Adrenal gland (tissue), 12 donors: Measurements from ENCODE around the gene C12orf76. TPM values are rescaled to one million over a fixed set of nuclear protein-coding genes. Genes with fewer than 3 reads are reported as not detected.
A peak's percentile ranks its signal among the peaks of the same experiment; 100 is the strongest.

Experiments used
- DNase-seq, 7 donors: peaks; one replicate each; pipeline ENCODE4 v3.0.0-alpha.2; 2019 to 2020
- H3K27ac ChIP-seq, 5 donors: fragments of 200-600 bp; sonication (generic) in 4 of 5; 1 replicate in 3 of 5; 2 replicates in 2 of 5; pipeline versions ENCODE4 v1.5.1 to v1.8.0; 2016 to 2020; ENCODE audit warnings: mild to moderate bottlenecking in 1 of 5
- H3K27me3 ChIP-seq: fragments of 200-600 bp; 2 replicates; pipeline ENCODE4 v1.8.0; 2021
- H3K36me3 ChIP-seq, 2 donors: fragments of 200-600 bp; replicated peaks in 1 of 2; 1 replicate in 1 of 2; 2 replicates in 1 of 2; pipeline versions ENCODE4 v1.5.1 to v1.8.0; 2018 to 2022
- H3K4me1 ChIP-seq, 2 donors: fragments of 200-600 bp; replicated peaks in 1 of 2; 1 replicate in 1 of 2; 2 replicates in 1 of 2; pipeline versions ENCODE4 v1.5.1 to v1.8.0; 2018 to 2021
- H3K4me3 ChIP-seq, 4 donors: fragments of 200-600 bp; sonication (generic) in 3 of 4; one replicate each; pipeline ENCODE4 v1.5.1; 2016 to 2018
- H3K9me3 ChIP-seq, 3 donors: fragments of 200-600 bp; sonication (generic) in 1 of 3; replicated peaks in 1 of 3; 1 replicate in 2 of 3; 2 replicates in 1 of 3; pipeline versions ENCODE4 v1.5.1 to v1.8.0; 2016 to 2021
- POLR2A ChIP-seq, 2 donors: fragments of 450-650 bp; IDR thresholded peaks; one replicate each; pipeline ENCODE4 v1.6.1; 2017; ENCODE audit warnings: antibody characterized with exemption in 2 of 2, mild to moderate bottlenecking in 2 of 2, moderate library complexity in 1 of 2
- WGBS, 4 donors: extraction: QIAGEN DNeasy Blood & Tissue Kit in 2 of 4; methylation state at CpG; one replicate each; pipeline versions ENCODE4 v1.1.5 to v1.1.7; 2013 to 2017; 5-methylcytosine and 5-hydroxymethylcytosine counted together
- intact Hi-C, 2 donors: fragments of 100-400 bp; cut with DNase I; formaldehyde crosslinking; loops; one replicate each; pipeline versions ENCODE4 v1.14.1 to v1.15.0; 2022 to 2023
- polyA plus RNA-seq, 3 donors: library from polyadenylated mRNA; stranded (reverse); fragments of 200-250 nt in 2 of 3; fragments of 350-450 nt in 1 of 3; fragmentation: Illumina TruSeq in 1 of 3; extraction: RNeasy Lipid Tissue Mini Kit (QIAGEN cat#74804) in 1 of 3; gene quantifications; one replicate each; pipeline ENCODE4 v1.2.3, GENCODE V29; 2013 to 2014
- total RNA-seq, 9 donors: library from RNA; depleted of rRNA in 4 of 9; stranded (reverse); fragments of >200 nt in 4 of 9; fragments of 120-200 nt in 1 of 9; fragmentation: NEBNext Ultra II Directional in 1 of 9; extraction: Animal tissue kit (Norgen Biotek cat#: 25700) in 1 of 9; gene quantifications; one replicate each; pipeline versions ENCODE4 v1.1.0 to v1.2.4, GENCODE V29; 2013 to 2023
- TF ChIP-seq, protein P1 (sequence below), 6 experiments: fragments of 450-650 bp in 4 of 6; fragments of 200-600 bp in 2 of 6; sonication (generic) in 1 of 6; IDR thresholded peaks; 1 replicate in 5 of 6; 2 replicates in 1 of 6; pipeline versions ENCODE4 v1.5.1 to v1.8.0; 2016 to 2021; ENCODE audit warnings: antibody characterized with exemption in 6 of 6, mild to moderate bottlenecking in 2 of 6, moderate library complexity in 1 of 6
- donor health status: healthy with polysubstance abuse.
- donor health status: Bipolar disorder and iron deficiency.
- donor health status: DM: yes; HTN: yes; CAD: no.
- donor health status: DM: no; HTN: no; CAD: no.
- donor health status: DM: no; HTN: no; CAD: no.
- donor health status: DM: yes; HTN: yes; CAD: no.

C12orf76 gene
- total and polyA plus RNA-seq, 12 donors: 7.1 to 35.1 (median 14.4) TPM

- intact Hi-C loops: no loop called here
Observed at GRCh38 chr12:110047297-110047940, 903 bp downstream of the C12orf76 start.

DNA sequence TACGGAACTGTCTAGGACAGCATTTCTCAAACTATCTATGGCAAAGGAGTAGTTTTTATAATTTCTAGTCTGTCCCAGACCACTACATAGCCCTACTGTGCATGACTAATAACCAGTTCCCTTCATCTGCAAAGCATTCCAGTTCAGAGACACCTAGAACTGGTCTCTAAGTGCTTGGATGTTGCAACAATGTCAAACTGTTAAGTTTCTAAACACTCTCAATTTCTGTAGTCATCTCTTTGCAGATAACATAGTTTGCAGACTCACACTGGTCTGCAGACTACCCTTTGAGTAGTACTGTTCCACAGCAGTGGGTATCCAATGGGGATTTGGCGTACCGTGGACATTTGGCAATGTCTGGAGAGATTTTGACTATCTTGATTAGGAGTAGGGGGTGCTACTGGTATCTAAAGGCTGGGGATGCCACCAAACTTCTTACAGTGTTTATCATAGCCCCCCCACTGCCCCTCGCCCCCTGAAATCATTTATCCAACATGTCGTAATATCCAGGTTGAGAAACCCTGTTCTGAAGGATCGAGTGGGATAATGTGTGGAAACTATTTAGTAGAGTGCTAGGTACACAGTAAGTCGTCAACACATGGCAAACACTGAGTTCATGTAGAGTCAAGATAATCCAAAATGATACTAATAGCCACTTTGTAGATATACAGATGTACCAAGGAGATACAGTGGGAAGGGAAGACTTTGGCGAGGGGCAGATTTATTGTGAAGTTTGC, 1.7 kb downstream of the C12orf76 start:
- 89 to 96% (median 92%) methylated on average over 8 of the region's 8 CpGs for WGBS, 4 donors
- Histone ChIP-seq H3K4me3 (no peak overlapping the region), H3K27ac (no peak overlapping the region), H3K36me3 (peaks cover 0 to 11% of the 10 kb centered on the region in 2 donors), H3K4me1 (peaks cover 7 to 17% of the 10 kb centered on the region in 2 donors), H3K9me3 (no peaks in the 10 kb centered on the region), H3K27me3 (no peaks in the 10 kb centered on the region)
- DNase-seq: no peak
- intact Hi-C loops: no loop called here
- no peak for TF ChIP-seq POLR2A (IDR thresholded peaks at IDR 0.05)
- TF ChIP-seq, protein P1, sequence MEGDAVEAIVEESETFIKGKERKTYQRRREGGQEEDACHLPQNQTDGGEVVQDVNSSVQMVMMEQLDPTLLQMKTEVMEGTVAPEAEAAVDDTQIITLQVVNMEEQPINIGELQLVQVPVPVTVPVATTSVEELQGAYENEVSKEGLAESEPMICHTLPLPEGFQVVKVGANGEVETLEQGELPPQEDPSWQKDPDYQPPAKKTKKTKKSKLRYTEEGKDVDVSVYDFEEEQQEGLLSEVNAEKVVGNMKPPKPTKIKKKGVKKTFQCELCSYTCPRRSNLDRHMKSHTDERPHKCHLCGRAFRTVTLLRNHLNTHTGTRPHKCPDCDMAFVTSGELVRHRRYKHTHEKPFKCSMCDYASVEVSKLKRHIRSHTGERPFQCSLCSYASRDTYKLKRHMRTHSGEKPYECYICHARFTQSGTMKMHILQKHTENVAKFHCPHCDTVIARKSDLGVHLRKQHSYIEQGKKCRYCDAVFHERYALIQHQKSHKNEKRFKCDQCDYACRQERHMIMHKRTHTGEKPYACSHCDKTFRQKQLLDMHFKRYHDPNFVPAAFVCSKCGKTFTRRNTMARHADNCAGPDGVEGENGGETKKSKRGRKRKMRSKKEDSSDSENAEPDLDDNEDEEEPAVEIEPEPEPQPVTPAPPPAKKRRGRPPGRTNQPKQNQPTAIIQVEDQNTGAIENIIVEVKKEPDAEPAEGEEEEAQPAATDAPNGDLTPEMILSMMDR (IDR thresholded peaks at IDR 0.05): no peak

More at GRCh38 chr12:110047297-110047940, 903 bp downstream of the C12orf76 start:
- Histone ChIP-seq H3K4me1 (peaks cover 7 to 17% of the 10 kb centered on the region in 2 donors), H3K4me3 (peak overlapping the region in 2 of 4 donors; percentile 76 to 77), H3K9me3 (no peaks in the 10 kb centered on the region), H3K27me3 (no peaks in the 10 kb centered on the region), H3K36me3 (peaks cover 0 to 7% of the 10 kb centered on the region in 2 donors), H3K27ac (peak overlapping the region in 1 of 5 donors; percentile 90)
- no peak for TF ChIP-seq POLR2A (IDR thresholded peaks at IDR 0.05)
- TF ChIP-seq, protein P1 (IDR thresholded peaks at IDR 0.05): no peak
- DNase-seq: no peak
- 70 to 75% (median 72%) methylated on average over 14 of the region's 14 CpGs for WGBS, 4 donors

GRCh38 chr12:110042264-110042663, 6.1 kb downstream of the C12orf76 start:
- H3K4me1 ChIP-seq: peaks cover 14 to 23% of the 10 kb centered on the region in 2 donors
- H3K9me3 ChIP-seq: no peaks in the 10 kb centered on the region
- no peaks in the 10 kb centered on the region for H3K27me3 ChIP-seq
- intact Hi-C loops: no loop called here
- peak overlapping the region in 1 of 5 donors; percentile 68 for H3K27ac ChIP-seq
- H3K36me3 ChIP-seq: peaks cover 0 to 22% of the 10 kb centered on the region in 2 donors
- DNase-seq: no peak
- no peak for TF ChIP-seq POLR2A (IDR thresholded peaks at IDR 0.05)
- TF ChIP-seq, protein P1 (IDR thresholded peaks at IDR 0.05): no peak
- 90 to 98% (median 93%) methylated on average over 3 of the region's 3 CpGs for WGBS, 4 donors
- H3K4me3 ChIP-seq: no peak overlapping the region

GRCh38 chr12:110039085-110039807, 9.1 kb downstream of the C12orf76 start:
- intact Hi-C loops: loop anchor here in 1 of 2 donors (5.0 kb wide), 1 partner anchor 42 kb away; the partner anchor contains the start of genes ANKRD13A and GIT2
- Histone ChIP-seq H3K27me3 (no peaks in the 10 kb centered on the region), H3K4me1 (peaks cover 14 to 20% of the 10 kb centered on the region in 2 donors), H3K4me3 (no peak overlapping the region), H3K9me3 (no peaks in the 10 kb centered on the region), H3K36me3 (peaks cover 0 to 29% of the 10 kb centered on the region in 2 donors), H3K27ac (peak overlapping the region; percentile 60 to 93 (median 71))
- 30 to 38% (median 31%) methylated on average over 5 of the region's 5 CpGs for WGBS, 4 donors
- DNase-seq: peak in 5 of 7 donors; percentile 37 to 59 (median 51)
- peak in 1 of 2 donors; percentile 18 for TF ChIP-seq POLR2A (IDR thresholded peaks at IDR 0.05)
- TF ChIP-seq, protein P1 (IDR thresholded peaks at IDR 0.05): no peak
